GM23338 (cell line): Measurements from ENCODE around the gene TRPC4. TPM values are rescaled to one million over a fixed set of nuclear protein-coding genes. Genes with fewer than 3 reads are reported as not detected.

Source experiments
- ATAC-seq: fragments of 200-7000 bp; cut with Tn5 transposase; 3 replicates; pipeline ENCODE4 v1.9.1; 2020
- DNase-seq: peaks from one replicate; pipeline ENCODE4 v3.0.0-alpha.2; 2015; ENCODE audit warnings: low spot score
- H2AFZ ChIP-seq: fragments of 200-600 bp; sonication (generic); 2 replicates; pipeline ENCODE4 v1.8.0; 2016; ENCODE audit warnings: antibody characterized with exemption, mild to moderate bottlenecking, moderate library complexity
- H3F3A ChIP-seq: fragments of 200-600 bp; sonication (generic); replicated peaks from 2 replicates; pipeline ENCODE4 v1.8.0; 2017; ENCODE audit warnings: antibody characterized with exemption, mixed run types, low read depth
- H3K27ac ChIP-seq: fragments of 200-600 bp; sonication (generic); 2 replicates; pipeline ENCODE4 v1.6.1; 2016; ENCODE audit warnings: low read depth
- H3K27me3 ChIP-seq: fragments of 200-600 bp; sonication (generic); 2 replicates; pipeline ENCODE4 v1.8.0; 2016; ENCODE audit warnings: mild to moderate bottlenecking, mixed run types, moderate library complexity; ENCODE audit not compliant: insufficient read depth
- H3K36me3 ChIP-seq: fragments of 200-600 bp; sonication (generic); 2 replicates; pipeline ENCODE4 v1.8.0; 2016; ENCODE audit warnings: mild to moderate bottlenecking; ENCODE audit not compliant: insufficient read depth
- H3K4me1 ChIP-seq: fragments of 200-600 bp; sonication (generic); 2 replicates; pipeline ENCODE4 v1.8.0; 2016; ENCODE audit warnings: mild to moderate bottlenecking, moderate library complexity; ENCODE audit not compliant: insufficient read depth
- H3K4me2 ChIP-seq: fragments of 200-600 bp; sonication (generic); 2 replicates; pipeline ENCODE4 v1.7.1; 2017; ENCODE audit warnings: mixed run types
- H3K4me3 ChIP-seq: fragments of 200-600 bp; sonication (generic); 2 replicates; pipeline ENCODE4 v1.6.1; 2016; ENCODE audit warnings: mixed run types
- H3K79me2 ChIP-seq: fragments of 200-600 bp; sonication (generic); replicated peaks from 2 replicates; pipeline ENCODE4 v1.8.0; 2017; ENCODE audit warnings: mild to moderate bottlenecking; ENCODE audit not compliant: insufficient read depth
- H3K9me2 ChIP-seq: fragments of 200-600 bp; sonication (generic); 2 replicates; pipeline ENCODE4 v1.8.0; 2017; ENCODE audit not compliant: insufficient read depth
- H4K20me1 ChIP-seq: fragments of 200-600 bp; sonication (generic); replicated peaks from 2 replicates; pipeline ENCODE4 v1.8.0; 2017; ENCODE audit warnings: mild to moderate bottlenecking; ENCODE audit not compliant: insufficient read depth
- H3K27ac Mint-ChIP-seq: 2 replicates; pipeline ENCODE4 v1.8.0; 2020; ENCODE audit warnings: inconsistent platforms, mild to moderate bottlenecking, moderate library complexity, mixed read lengths
- H3K27me3 Mint-ChIP-seq: 3 replicates; pipeline ENCODE4 v1.8.0; 2022; ENCODE audit warnings: low read depth, mild to moderate bottlenecking, moderate library complexity, mixed read lengths, inconsistent platforms; ENCODE audit not compliant: insufficient read depth, poor library complexity
- H3K36me3 Mint-ChIP-seq: 3 replicates; pipeline ENCODE4 v1.8.0; 2021; ENCODE audit warnings: low read depth, mild to moderate bottlenecking, inconsistent platforms, moderate library complexity, mixed read lengths
- H3K4me1 Mint-ChIP-seq: 3 replicates; pipeline ENCODE4 v1.8.0; 2020; ENCODE audit warnings: mild to moderate bottlenecking, inconsistent platforms, mixed read lengths
- H3K4me3 Mint-ChIP-seq: 3 replicates; pipeline ENCODE4 v1.8.0; 2021; ENCODE audit warnings: moderate library complexity, mild to moderate bottlenecking, inconsistent platforms, mixed read lengths
- H3K9me3 Mint-ChIP-seq: 3 replicates; pipeline ENCODE4 v1.8.0; 2020; ENCODE audit warnings: moderate library complexity, mild to moderate bottlenecking, inconsistent platforms, mixed read lengths
- CREB1 ChIP-seq: fragments of 250-450 bp; sonication (Bioruptor Pico); IDR thresholded peaks from 2 replicates; pipeline ENCODE4 v1.5.0; 2020; ENCODE audit warnings: low read depth, mild to moderate bottlenecking, moderate library complexity
- ETS1 ChIP-seq: IDR thresholded peaks from 2 replicates; pipeline ENCODE4 v1.6.1; 2016; ENCODE audit warnings: antibody characterized with exemption
- EZH2 ChIP-seq: fragments of 200-600 bp; sonication (generic); IDR thresholded peaks from one replicate; pipeline ENCODE4 v1.8.0; 2017; ENCODE audit warnings: antibody characterized with exemption, mild to moderate bottlenecking, low read depth; ENCODE audit not compliant: unreplicated experiment
- EZH2phosphoT487 ChIP-seq: fragments of 200-600 bp; sonication (generic); IDR thresholded peaks from one replicate; pipeline ENCODE4 v1.8.1; 2018; ENCODE audit warnings: antibody characterized with exemption; ENCODE audit not compliant: unreplicated experiment
- JUNB ChIP-seq: IDR thresholded peaks from one replicate; pipeline ENCODE4 v1.6.1; 2016; ENCODE audit warnings: antibody characterized with exemption; ENCODE audit not compliant: unreplicated experiment
- NANOG ChIP-seq: IDR thresholded peaks from 2 replicates; pipeline ENCODE4 v1.6.1; 2016; ENCODE audit warnings: antibody characterized with exemption, borderline replicate concordance
- POLR2AphosphoS5 ChIP-seq: IDR thresholded peaks from 2 replicates; pipeline ENCODE4 v1.6.1; 2016; ENCODE audit warnings: antibody characterized with exemption, low read depth
- STAT1 ChIP-seq: IDR thresholded peaks from one replicate; pipeline ENCODE4 v1.6.1; 2016; ENCODE audit warnings: antibody characterized with exemption; ENCODE audit not compliant: unreplicated experiment
- ZNF114 ChIP-seq: fragments of 250-450 bp; sonication (Bioruptor Pico); IDR thresholded peaks from 2 replicates; pipeline ENCODE4 v1.5.0; 2020; ENCODE audit warnings: mild to moderate bottlenecking, moderate library complexity
- ZNF331 ChIP-seq: fragments of 250-450 bp; sonication (Bioruptor Pico); IDR thresholded peaks from 2 replicates; pipeline ENCODE4 v1.5.0; 2020; ENCODE audit warnings: low read depth, mild to moderate bottlenecking, moderate library complexity
- polyA plus RNA-seq: library from polyadenylated mRNA; unstranded; fragments of >200 nt; fragmentation: Nextera tagmentation; extraction: Ambion mirVana; gene quantifications from 2 replicates; pipeline ENCODE4 v1.2.1, GENCODE V29; 2016
- total RNA-seq: library from RNA; depleted of rRNA; stranded (reverse); fragments of >200 nt; shearing (Covaris generic); gene quantifications from 2 replicates; pipeline ENCODE4 v1.2.3, GENCODE V29; 2014
- TF ChIP-seq, protein P1 (sequence below): fragments of 250-450 bp; sonication (Bioruptor Pico); IDR thresholded peaks from 2 replicates; pipeline ENCODE4 v1.5.0; 2020; ENCODE audit warnings: mild to moderate bottlenecking, moderate library complexity
- TF ChIP-seq, protein P2 (sequence below): IDR thresholded peaks from one replicate; pipeline ENCODE4 v1.6.1; 2018; ENCODE audit warnings: antibody characterized with exemption; ENCODE audit not compliant: unreplicated experiment
- TF ChIP-seq, protein P3 (sequence below), 2 experiments: fragments of 200-600 bp in 1 of 2; sonication (generic) in 1 of 2; conservative IDR thresholded peaks; 2 replicates each; pipeline versions ENCODE4 v1.5.1 to v1.6.1; 2016 to 2017; ENCODE audit warnings: antibody characterized with exemption in 2 of 2, low read depth in 2 of 2, mild to moderate bottlenecking in 2 of 2, moderate library complexity in 1 of 2

Gene TRPC4
- total and polyA plus RNA-seq, 2 experiments from 2014 or later: 1.1 to 2.1 TPM

GRCh38 chr13:37701972-37702371, 167.6 kb downstream of the TRPC4 start:
- TF ChIP-seq, protein P1, sequence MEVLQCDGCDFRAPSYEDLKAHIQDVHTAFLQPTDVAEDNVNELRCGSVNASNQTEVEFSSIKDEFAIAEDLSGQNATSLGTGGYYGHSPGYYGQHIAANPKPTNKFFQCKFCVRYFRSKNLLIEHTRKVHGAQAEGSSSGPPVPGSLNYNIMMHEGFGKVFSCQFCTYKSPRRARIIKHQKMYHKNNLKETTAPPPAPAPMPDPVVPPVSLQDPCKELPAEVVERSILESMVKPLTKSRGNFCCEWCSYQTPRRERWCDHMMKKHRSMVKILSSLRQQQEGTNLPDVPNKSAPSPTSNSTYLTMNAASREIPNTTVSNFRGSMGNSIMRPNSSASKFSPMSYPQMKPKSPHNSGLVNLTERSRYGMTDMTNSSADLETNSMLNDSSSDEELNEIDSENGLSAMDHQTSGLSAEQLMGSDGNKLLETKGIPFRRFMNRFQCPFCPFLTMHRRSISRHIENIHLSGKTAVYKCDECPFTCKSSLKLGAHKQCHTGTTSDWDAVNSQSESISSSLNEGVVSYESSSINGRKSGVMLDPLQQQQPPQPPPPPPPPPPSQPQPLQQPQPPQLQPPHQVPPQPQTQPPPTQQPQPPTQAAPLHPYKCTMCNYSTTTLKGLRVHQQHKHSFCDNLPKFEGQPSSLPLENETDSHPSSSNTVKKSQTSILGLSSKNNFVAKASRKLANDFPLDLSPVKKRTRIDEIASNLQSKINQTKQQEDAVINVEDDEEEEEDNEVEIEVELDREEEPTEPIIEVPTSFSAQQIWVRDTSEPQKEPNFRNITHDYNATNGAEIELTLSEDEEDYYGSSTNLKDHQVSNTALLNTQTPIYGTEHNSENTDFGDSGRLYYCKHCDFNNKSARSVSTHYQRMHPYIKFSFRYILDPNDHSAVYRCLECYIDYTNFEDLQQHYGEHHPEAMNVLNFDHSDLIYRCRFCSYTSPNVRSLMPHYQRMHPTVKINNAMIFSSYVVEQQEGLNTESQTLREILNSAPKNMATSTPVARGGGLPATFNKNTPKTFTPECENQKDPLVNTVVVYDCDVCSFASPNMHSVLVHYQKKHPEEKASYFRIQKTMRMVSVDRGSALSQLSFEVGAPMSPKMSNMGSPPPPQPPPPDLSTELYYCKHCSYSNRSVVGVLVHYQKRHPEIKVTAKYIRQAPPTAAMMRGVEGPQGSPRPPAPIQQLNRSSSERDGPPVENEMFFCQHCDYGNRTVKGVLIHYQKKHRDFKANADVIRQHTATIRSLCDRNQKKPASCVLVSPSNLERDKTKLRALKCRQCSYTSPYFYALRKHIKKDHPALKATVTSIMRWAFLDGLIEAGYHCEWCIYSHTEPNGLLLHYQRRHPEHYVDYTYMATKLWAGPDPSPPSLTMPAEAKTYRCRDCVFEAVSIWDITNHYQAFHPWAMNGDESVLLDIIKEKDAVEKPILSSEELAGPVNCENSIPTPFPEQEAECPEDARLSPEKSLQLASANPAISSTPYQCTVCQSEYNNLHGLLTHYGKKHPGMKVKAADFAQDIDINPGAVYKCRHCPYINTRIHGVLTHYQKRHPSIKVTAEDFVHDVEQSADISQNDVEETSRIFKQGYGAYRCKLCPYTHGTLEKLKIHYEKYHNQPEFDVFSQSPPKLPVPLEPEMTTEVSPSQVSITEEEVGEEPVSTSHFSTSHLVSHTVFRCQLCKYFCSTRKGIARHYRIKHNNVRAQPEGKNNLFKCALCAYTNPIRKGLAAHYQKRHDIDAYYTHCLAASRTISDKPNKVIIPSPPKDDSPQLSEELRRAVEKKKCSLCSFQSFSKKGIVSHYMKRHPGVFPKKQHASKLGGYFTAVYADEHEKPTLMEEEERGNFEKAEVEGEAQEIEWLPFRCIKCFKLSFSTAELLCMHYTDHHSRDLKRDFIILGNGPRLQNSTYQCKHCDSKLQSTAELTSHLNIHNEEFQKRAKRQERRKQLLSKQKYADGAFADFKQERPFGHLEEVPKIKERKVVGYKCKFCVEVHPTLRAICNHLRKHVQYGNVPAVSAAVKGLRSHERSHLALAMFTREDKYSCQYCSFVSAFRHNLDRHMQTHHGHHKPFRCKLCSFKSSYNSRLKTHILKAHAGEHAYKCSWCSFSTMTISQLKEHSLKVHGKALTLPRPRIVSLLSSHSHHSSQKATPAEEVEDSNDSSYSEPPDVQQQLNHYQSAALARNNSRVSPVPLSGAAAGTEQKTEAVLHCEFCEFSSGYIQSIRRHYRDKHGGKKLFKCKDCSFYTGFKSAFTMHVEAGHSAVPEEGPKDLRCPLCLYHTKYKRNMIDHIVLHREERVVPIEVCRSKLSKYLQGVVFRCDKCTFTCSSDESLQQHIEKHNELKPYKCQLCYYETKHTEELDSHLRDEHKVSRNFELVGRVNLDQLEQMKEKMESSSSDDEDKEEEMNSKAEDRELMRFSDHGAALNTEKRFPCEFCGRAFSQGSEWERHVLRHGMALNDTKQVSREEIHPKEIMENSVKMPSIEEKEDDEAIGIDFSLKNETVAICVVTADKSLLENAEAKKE (CRISPR knock-in tag): no peak
- TF ChIP-seq ZNF114 (CRISPR knock-in tag): no peak
- no peak for TF ChIP-seq EZH2phosphoT487
- no peak for TF ChIP-seq JUNB
- TF ChIP-seq ZNF331 (CRISPR knock-in tag): no peak
- TF ChIP-seq, protein P2, sequence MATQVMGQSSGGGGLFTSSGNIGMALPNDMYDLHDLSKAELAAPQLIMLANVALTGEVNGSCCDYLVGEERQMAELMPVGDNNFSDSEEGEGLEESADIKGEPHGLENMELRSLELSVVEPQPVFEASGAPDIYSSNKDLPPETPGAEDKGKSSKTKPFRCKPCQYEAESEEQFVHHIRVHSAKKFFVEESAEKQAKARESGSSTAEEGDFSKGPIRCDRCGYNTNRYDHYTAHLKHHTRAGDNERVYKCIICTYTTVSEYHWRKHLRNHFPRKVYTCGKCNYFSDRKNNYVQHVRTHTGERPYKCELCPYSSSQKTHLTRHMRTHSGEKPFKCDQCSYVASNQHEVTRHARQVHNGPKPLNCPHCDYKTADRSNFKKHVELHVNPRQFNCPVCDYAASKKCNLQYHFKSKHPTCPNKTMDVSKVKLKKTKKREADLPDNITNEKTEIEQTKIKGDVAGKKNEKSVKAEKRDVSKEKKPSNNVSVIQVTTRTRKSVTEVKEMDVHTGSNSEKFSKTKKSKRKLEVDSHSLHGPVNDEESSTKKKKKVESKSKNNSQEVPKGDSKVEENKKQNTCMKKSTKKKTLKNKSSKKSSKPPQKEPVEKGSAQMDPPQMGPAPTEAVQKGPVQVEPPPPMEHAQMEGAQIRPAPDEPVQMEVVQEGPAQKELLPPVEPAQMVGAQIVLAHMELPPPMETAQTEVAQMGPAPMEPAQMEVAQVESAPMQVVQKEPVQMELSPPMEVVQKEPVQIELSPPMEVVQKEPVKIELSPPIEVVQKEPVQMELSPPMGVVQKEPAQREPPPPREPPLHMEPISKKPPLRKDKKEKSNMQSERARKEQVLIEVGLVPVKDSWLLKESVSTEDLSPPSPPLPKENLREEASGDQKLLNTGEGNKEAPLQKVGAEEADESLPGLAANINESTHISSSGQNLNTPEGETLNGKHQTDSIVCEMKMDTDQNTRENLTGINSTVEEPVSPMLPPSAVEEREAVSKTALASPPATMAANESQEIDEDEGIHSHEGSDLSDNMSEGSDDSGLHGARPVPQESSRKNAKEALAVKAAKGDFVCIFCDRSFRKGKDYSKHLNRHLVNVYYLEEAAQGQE: no peak
- no peak for TF ChIP-seq POLR2AphosphoS5
- no peak for TF ChIP-seq STAT1
- no peak for TF ChIP-seq CREB1 (CRISPR knock-in tag)
- no peak for TF ChIP-seq EZH2
- TF ChIP-seq, protein P3, sequence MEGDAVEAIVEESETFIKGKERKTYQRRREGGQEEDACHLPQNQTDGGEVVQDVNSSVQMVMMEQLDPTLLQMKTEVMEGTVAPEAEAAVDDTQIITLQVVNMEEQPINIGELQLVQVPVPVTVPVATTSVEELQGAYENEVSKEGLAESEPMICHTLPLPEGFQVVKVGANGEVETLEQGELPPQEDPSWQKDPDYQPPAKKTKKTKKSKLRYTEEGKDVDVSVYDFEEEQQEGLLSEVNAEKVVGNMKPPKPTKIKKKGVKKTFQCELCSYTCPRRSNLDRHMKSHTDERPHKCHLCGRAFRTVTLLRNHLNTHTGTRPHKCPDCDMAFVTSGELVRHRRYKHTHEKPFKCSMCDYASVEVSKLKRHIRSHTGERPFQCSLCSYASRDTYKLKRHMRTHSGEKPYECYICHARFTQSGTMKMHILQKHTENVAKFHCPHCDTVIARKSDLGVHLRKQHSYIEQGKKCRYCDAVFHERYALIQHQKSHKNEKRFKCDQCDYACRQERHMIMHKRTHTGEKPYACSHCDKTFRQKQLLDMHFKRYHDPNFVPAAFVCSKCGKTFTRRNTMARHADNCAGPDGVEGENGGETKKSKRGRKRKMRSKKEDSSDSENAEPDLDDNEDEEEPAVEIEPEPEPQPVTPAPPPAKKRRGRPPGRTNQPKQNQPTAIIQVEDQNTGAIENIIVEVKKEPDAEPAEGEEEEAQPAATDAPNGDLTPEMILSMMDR (conservative IDR thresholded peaks at IDR 0.05; ENCODE audit: low read depth in 2 of 2): no peak
- no peak for TF ChIP-seq ETS1
- no peak for TF ChIP-seq NANOG
- no peak overlapping the region for H3K4me2 ChIP-seq
- no peaks in the 10 kb centered on the region for H3K79me2 ChIP-seq
- H3F3A ChIP-seq: no peaks in the 10 kb centered on the region
- no peaks in the 10 kb centered on the region for H3K36me3 Mint-ChIP-seq
- H3K4me3 ChIP-seq: no peak overlapping the region
- no peak overlapping the region for H2AFZ ChIP-seq
- DNase-seq (no peak), ATAC-seq (no peak)
- H3K4me3 Mint-ChIP-seq: no peak overlapping the region
- H3K27ac Mint-ChIP-seq: no peak overlapping the region
- H3K4me1 ChIP-seq: no peaks in the 10 kb centered on the region
- peaks cover 2% of the 10 kb centered on the region for H3K27me3 Mint-ChIP-seq
- no peaks in the 10 kb centered on the region for H3K9me3 Mint-ChIP-seq
- no peaks in the 10 kb centered on the region for H3K36me3 ChIP-seq
- H4K20me1 ChIP-seq: no peaks in the 10 kb centered on the region
- H3K27ac ChIP-seq: no peak overlapping the region
- H3K4me1 Mint-ChIP-seq: no peaks in the 10 kb centered on the region
- H3K27me3 ChIP-seq: no peaks in the 10 kb centered on the region
- no peaks in the 10 kb centered on the region for H3K9me2 ChIP-seq
